GM18951 (cell line): ENCODE results near the gene GALNTL6.

ENCODE experiments used
- POLR2A ChIP-seq: IDR thresholded peaks from 4 replicates; pipeline ENCODE4 v1.6.1; 2011; ENCODE audit warnings: mild to moderate bottlenecking; ENCODE audit not compliant: insufficient read length, insufficient read depth; ENCODE audit errors: extremely low read depth
- in situ Hi-C: fragments of 300-500 bp; cut with MboI; formaldehyde crosslinking; loops from one replicate; pipeline ENCODE4 v1.12.0; 2022; ENCODE audit warnings: low sequenced_read_pairs, mixed read lengths, inconsistent platforms; ENCODE audit not compliant: unreplicated experiment

GALNTL6 gene

GRCh38 chr4:172838943-172839342, 1025.7 kb downstream of the GALNTL6 start:
- in situ Hi-C loops: no loop called here
- TF ChIP-seq POLR2A: no peak

DNA sequence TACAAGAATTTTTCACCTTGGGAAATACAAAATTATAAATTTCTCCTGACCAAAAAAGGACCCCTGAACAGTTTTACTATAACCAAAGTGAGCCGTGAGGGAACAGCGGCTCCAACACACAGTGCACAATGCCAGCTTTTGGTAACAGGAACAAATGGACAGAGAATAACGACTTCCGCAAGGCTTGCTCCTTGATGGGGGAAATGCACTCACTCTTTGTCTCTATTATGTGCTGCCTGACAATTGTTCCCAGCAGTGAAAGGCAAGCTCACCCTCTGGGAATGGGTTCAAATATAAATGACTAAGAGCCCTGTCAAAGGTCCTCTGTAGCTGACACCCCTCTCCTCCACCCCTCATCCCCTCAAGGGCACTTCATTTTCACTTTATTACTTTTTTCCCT, 1029.6 kb downstream of the GALNTL6 start:
- in situ Hi-C loops: no loop called here
- TF ChIP-seq POLR2A: no peak

DNA sequence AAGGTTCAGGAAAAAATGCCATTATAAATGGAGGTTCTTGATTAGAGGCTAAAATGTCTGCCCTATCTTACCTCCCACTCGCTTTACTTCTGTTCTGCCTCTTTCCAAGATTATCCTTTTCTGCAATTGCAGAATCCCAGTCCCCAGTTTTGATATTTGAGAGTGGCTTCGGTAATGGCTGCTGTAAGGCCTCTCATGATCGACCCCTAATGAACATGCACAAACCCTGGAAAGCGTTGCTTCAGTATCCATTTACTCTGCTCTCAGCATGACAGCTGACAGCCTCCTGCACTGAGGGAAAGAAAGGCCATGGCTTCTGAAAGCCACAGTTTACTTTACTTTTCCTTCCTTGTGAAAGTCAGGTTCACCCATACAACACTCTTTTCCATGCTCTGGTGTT, 1030.0 kb downstream of the GALNTL6 start:
- TF ChIP-seq POLR2A: no peak
- in situ Hi-C loops: no loop called here

- in situ Hi-C loops: no loop called here
- no peak for TF ChIP-seq POLR2A
Observed at GRCh38 chr4:172844556-172844955, 1031.4 kb downstream of the GALNTL6 start.

DNA sequence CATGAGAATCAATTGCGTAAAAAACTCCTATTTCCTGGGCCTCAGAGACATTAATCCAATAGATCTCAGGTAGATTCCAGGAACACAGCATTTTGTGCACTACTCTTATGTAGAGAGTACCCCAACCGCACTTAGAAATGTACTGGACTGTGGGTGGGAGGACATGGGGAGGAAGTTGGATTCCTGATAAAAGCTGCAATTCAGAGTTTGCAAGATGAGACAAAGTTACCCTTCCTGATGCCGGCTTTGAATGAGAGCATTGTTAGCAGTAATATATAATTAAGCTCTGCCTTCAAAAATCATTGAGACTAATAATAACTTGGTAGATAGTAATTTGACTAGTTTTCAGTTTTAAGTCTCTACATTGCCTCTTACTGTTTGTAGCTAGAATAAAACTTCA, 1032.1 kb downstream of the GALNTL6 start:
- in situ Hi-C loops: no loop called here
- TF ChIP-seq POLR2A: no peak

DNA sequence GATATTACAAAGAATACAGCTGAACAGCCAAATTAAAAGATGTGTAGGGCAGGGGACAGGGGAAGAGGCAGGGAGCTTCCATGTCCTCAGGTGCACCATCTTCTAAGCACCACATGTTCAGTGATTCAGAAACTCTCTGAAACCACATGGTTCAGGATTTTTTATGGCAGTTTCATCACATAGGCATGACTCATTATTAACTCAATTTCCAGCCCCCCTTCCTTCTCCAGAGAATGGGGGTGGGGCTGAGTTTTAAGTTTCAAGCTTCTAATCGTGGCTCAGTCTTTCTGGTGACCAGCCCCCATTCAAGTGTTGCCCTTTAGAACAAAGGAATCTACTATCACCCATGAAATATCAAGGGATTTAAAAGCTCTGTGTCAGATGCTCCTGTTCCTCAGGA, 1037.6 kb downstream of the GALNTL6 start:
- in situ Hi-C loops: no loop called here
- no peak for TF ChIP-seq POLR2A

- no peak for TF ChIP-seq POLR2A
Observed at GRCh38 chr4:172851534-172851933, 1038.3 kb downstream of the GALNTL6 start.

DNA sequence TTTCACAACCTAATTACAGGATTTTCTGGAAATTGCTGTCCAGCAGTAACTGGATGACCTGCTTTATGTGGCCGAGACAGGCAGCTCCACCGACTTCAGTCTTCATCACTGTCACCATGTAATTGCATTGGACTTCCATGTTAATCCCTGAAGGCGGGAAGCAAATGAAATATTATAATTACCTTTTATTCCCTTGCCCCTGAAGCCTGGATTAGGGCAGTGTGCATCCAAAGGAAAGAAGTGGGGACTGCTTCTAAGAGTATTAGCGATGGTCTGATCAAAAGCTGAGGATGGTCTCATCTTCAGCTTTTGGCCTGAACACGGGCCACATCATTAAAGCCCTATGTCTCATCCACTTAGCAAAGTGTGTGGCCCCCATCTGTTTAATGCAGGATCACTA, 1043.8 kb downstream of the GALNTL6 start:
- in situ Hi-C loops: no loop called here

More at GRCh38 chr4:172851534-172851933, 1038.3 kb downstream of the GALNTL6 start:
- in situ Hi-C loops: no loop called here

GRCh38 chr4:172858731-172859230, 1045.6 kb downstream of the GALNTL6 start:
- in situ Hi-C loops: no loop called here
- TF ChIP-seq POLR2A: no peak

More for the DNA sequence above, 1043.8 kb downstream of the GALNTL6 start:
- no peak for TF ChIP-seq POLR2A

GRCh38 chr4:172865103-172865502, 1051.9 kb downstream of the GALNTL6 start:
- no peak for TF ChIP-seq POLR2A
- in situ Hi-C loops: no loop called here

DNA sequence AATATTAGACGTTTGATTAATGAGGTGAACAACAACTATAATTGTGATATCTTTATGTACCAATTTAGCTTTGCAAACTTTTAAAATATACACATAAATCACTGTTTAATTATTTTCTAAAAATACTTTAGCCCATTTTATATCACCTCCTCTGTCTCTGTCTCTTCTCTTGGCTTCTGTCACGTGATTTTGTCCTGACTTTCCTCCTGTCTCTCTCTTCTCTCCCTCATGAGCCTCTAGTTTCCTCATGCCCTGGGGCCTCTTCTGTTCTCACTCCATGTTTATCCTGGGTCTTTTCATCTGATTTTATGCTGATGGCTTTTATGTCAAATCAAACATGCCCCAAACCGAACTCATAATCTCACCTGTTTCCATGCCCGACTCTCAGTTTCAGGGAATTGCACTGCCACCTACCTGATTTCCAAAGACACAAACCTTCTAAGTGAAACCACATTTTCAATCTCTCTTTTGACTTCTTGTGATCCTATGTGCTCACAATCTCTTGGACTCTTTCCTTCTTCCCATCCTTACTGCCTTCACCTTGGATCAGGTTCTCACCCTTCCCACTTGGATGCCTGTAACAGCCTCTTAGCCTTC, 1052.4 kb downstream of the GALNTL6 start:
- in situ Hi-C loops: no loop called here
- no peak for TF ChIP-seq POLR2A

- TF ChIP-seq POLR2A: no peak
- in situ Hi-C loops: no loop called here
Observed at GRCh38 chr4:172866421-172866820, 1053.2 kb downstream of the GALNTL6 start.

- no peak for TF ChIP-seq POLR2A
Observed at GRCh38 chr4:172867835-172868234, 1054.6 kb downstream of the GALNTL6 start.

DNA sequence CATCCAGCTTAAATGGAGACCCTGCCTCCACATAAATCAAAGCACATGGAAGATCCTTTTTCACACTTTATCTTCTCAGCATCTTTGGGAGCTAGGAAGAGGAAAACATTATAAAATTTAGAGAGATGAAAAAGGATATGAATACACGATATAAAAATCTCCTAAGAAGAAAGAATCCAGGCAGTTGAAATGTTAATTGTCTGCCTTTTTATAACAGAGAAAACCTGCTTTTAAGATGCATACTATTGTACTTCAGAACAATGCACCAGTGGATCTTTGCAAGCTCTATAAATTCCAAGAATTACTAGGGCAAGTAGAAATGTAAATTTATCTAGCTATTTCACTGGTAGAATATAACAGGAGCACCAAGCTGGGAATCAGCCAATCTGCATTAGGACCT, 1055.1 kb downstream of the GALNTL6 start:
- no peak for TF ChIP-seq POLR2A
- in situ Hi-C loops: no loop called here

More at GRCh38 chr4:172867835-172868234, 1054.6 kb downstream of the GALNTL6 start:
- in situ Hi-C loops: no loop called here
